Measurements from ENCODE around the gene NINJ1.

NINJ1 gene

DNA sequence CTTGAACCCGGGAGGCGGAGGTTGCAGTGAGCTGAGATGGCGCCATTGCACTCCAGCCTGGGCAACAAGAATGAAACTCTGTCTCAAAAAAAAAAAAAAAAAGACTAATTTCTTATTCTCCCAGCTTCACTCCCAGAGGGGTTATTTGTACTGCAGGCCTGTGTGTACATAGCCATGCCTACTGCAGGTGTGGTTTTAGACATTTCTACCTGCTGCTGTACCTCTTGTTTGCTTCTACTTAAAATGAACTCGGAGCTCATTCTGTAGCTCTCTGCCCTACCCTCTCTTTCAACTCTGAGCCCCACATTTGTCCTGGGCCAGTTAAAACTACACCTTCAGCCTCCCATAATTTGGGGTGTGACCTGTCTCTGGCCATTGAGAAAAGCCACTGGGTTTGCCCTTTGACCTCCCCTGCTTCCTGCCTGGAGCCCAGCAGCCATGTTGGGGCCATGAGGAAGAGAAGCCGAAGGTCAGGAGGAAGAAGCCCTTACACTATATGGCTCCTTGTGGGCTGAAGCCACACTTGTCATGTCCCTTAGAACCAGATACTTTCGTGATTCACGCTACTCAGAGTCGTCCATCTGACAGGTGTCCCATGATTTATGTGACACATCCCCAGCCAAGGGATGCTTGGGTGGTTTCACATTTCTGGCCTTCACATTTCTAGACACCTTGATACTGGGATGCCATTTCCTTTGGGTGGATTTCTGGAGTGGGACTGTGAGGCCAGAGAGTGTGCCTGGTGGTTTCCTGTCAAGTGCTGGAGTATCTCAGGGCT, 47.4 kb downstream of the NINJ1 start:
- DNase-seq, result no peak

DNA sequence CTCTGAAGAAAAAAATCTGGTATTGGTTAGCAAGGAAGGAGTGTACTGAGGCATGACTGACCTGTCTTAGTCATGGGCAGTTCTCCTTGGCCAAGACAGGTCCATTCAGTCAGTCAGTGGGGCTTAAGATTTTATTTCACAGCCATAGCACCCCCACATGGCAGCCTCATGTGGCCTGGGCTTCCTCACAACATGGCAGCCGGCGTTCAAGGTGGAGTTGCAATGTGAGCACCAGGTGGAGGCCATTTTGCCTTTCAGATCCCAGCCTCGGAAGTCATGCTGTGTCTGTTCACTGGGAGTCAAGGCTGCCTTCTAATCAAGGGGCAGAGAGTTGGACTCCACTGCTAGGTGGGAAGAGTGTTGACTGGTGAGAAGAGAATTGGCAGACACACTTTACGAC, 48.4 kb downstream of the NINJ1 start:
- no peak for DNase-seq

DNA sequence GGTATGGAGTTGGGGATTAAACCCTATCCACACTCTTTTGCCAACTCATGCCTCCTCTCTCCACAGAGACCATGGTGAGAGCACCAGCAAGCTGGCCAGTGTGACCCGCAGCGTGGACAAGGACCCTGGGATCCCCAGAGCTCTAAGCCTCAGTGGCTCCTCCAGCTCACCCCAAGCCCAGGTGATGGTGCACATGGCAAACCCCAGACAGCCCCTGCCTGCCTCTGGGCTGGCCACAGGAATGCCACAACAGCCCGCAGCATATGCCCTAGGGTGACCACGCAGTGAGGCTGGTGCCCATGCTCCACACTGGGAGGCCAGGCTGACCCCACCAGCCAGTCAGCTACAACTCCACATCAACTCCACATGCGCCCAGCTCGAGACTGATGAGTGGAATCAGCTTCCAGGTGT, 49.6 kb downstream of the NINJ1 start:
- DNase-seq, result no peak

DNA sequence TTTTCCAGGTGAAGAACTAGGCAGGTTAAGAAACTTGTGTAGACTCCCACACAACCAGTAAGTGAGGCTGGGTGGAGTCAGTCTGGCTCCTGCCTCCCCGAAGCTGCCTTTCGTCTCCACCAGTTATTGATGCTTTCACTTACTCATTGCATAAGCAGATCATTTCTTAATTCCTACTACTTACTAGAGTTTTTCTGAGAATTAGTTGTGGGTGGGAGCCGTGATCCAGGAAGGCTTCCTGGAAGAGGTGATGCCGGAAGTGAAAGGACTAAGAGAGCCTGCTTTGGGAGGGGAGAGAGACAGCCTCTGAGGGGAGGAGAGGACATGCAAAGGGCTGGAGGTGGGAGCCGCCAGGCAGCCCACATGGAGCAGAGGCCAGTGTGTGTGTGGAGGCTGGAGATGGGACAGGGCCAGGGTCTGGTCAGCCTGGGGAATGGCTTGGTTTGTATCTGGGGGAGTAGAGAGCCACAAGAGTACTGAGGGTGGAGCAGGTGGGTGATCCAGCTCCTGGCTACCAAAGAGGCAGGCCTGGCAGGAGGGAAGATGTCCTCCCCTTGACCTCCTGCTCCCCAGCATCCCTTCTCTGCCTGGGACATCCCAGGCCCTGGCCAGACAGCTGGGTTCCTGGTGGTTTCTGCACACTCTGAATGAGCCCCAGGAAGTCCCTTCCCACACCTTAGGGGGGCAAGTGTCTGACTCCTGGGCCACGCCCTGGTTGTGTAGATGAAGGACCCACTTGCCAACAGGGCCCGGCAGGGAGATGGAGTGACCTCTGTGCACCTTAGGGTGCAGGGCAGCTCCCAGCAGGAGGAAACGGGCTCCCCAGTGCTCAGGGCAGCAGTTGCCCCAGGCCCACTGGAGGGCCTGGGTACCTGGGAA, 50.2 kb downstream of the NINJ1 start:
- DNase-seq, result no peak

DNA sequence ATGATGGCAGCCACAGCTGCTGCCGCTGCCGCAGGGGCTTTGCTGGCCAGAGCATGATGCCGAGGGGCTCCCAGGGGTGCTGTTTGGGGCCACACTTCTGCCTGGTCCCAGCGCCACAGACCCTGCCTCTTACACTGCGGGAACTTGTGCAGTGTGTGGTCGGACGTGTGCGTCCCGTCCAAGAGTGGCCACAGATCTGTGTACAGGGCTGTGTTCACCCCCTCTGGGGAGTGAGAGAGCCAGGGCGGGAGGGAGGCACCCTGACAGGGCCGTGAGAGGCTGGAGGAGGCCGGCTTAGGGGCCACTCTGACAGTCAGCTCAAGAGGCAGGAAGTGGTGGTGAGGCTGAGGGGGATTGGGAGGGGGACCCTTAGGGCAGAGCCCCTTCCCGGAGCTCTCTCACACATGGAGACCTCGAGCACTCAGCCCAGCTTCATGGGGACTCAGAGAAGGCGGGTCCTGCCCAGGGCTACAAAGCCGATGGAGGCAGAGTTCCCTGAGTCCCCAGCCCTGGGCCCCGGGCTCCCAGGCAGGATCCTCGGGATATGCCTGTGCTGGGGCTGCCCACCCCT, 51.1 kb downstream of the NINJ1 start:
- DNase-seq, result no peak

DNA sequence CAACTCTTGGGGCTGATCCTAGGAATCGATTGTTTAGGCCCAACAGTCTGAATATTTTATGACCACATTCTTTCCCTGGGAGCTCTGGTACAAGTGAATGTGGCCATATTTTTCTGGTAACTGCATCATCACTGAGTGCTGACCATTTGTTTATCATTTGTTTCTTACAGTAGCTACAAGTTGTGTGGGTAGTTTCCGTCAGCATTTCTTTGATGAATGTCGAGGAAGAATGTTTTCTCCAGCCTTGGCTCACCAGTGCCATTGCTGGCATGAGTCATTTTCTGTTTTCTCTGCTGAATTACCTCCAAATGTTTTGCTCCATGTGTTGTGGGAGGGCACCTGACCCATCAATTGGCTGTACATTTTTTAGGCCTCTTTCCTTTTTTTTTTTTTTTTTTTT, 52.1 kb downstream of the NINJ1 start:
- DNase-seq, result no peak

DNA sequence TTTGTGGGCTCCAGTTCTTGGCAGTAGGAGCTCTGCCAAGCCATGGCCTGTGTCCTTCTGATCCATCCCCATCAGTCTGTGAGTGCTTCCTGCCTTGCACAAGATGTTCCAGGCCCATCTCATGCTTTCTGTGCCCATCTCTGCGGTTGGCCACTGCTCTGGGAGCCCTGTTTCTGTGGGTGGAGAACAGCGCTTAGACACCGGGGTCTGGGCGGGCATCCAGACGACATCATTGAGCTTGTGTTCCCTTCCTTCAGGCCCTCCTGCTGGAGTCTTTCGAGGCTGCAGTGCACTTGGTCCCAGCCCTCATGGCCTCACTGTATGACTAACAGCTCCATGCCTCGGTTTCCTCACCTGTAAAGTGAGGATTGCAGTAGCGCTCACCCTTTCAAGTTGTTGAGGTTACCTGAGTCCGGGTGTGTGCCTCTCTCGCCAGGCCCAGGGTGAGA, 52.9 kb downstream of the NINJ1 start:
- no peak for DNase-seq

DNA sequence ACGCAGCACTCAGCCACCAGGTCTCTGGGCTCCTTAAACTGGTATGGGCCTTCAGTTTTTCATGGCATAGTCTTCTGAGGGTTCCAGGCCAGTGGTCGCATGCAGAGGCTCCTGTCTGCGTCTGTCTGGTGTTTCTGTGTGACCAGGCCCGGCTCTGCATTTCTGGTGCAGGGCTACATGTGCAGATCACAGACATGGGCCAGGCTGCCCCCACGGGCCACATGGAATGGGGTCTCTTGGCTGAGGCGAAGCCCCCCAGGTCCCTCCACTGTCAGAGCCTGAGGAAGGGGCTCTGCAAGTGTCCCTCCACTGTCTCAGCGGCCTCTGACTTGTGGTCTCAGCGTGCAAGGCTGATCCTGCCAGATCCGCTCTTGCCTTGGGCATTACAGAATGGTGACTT, 53.6 kb downstream of the NINJ1 start:
- no peak for DNase-seq

DNA sequence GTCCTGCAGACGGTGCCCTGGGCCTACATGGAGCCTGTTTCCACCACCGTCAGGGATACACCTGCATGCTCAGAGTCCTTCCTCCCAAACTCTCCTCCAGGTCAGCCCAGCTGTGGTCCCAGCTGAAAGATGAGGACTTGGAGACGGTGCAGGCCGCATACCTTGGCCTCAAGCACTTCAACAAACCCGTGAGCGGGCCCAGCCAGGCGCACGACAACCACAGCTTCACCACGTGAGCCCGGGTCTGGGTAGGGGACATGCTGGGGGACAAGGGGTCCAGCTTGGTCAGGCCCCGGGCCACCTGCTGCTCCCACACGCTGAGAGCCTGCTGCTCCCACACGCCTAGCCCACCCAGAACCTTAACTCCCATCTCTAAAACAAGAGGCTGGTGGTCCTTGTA, 54.7 kb downstream of the NINJ1 start:
- DNase-seq, result no peak

DNA sequence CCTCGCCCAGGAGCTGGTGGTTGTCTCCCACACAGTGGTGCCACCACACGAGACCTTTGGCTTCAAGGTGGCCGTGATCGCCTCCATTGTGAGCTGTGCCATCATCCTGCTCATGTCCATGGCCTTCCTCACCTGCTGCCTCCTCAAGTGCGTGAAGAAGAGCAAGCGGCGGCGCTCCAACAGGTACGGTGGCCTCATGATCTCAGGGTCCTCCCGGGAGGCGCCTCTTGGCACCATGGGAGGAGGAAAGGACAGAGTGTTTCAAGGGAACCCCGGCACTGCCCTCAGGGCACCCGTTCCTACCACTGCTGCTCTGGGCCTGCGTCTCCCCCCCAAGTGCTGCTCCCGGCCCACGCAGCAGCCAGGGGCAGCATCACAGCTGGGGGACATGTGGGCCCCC, 56.2 kb downstream of the NINJ1 start:
- no peak for DNase-seq

DNA sequence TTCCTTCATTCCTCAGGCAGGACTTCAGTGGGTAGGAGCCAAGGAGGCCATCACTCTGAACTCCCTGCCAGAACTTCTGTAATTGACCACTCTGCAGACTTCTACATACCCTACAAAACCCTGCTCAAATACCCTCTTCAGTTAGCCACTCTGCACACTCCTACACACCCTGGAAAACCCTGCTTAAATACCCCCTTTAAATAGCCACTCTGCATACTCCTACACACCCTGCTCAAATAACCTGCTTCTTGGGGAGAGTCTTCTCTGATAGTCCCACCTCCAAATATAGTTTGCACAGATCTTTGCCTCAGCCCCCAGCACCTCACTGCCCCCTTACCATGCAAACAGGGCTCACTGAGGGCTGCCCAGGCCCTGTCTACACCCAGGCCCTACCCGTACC, 56.7 kb downstream of the NINJ1 start:
- no peak for DNase-seq

DNA sequence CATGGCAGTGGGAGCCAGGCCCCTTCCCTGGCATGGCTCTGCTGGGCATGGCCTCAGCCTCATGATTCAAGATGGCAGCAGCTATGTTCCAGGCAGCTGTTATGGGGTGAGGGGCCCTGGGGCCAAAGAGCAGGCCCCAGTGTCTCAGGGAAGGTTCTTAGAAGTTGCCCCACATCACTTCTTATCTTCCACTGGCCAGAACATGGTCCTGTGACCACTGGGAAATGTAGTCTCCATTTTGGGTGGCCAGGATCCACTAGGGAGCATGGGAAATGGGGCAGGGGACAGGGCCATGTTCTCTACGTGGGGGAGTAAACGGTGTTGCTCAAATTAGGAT, 57.3 kb downstream of the NINJ1 start:
- DNase-seq, result no peak

DNA sequence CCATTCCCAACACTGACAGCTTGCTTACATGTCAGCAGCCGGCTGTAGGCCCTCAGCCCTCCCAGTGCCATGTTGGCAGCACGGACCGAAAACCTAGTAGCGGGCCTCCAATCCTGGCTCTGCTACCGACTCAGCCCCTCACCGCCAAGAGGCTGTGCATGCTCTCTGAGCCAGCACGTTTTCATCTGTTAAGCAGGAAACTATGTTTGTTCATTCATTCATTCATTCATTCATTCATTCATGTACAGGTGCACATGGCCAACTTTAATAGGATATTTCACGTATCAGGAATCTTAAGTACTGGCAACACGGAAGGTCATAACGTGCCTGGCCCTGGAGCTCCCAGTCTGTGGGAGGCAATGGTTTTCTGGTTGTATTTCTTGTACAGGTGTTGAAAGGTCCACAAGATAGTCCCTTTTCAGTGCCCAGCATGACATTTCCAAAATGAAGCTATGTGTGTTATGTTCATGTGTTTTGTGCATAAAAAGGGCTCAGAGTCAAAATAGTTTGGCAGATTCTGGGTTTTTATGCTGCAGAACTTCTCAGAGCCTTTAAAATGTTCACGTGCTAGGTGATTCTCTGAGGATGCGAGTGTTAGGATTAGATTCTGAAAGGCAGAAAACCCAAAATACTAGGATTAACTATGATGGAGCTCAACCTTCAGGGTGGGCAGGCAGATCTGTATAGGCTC, 57.8 kb downstream of the NINJ1 start:
- no peak for DNase-seq

DNA sequence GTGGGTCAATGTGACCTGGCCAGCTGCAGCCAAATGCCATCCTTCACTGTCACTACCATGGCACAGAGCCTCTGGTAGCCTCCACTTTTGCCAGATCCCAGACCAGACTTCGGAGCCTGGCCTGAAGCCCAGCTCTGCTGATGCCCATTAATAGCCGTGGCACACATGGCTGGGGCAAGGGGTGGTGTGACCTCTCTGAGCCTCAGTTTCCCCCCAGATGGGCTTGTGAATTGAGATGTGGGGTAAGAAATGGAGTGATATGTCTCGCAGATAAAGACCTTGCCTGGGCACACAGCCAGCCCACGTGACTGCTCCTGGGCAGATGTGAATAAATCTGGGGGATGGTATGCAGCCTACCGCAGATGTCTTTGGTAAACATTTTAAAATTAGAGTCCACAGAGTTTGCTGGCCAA, 61.7 kb downstream of the NINJ1 start:
- no peak for DNase-seq

Measured in NCI-H187 (cell line).